Stimulated activated memory B cell treated with anti-CD40 and anti-IgM and Interleukin-4, amounts not matched to agents 10 μg/mL and 1 μg/mL and 100 μg/mL, for 72 hours (primary cell): ENCODE results near the gene CCDC138.

Experiments
- ATAC-seq: fragments of 150-1000 bp; cut with Tn5 transposase; 2 replicates; pipeline ENCODE4 v1.10.0; 2021
- H3K27ac Mint-ChIP-seq: one replicate; pipeline ENCODE4 v1.8.0; 2022; ENCODE audit warnings: mild to moderate bottlenecking, mixed read lengths
- H3K27me3 Mint-ChIP-seq: one replicate; pipeline ENCODE4 v1.8.0; 2022; ENCODE audit warnings: mixed read lengths
- H3K36me3 Mint-ChIP-seq: one replicate; pipeline ENCODE4 v1.8.0; 2022; ENCODE audit warnings: mixed read lengths
- H3K4me1 Mint-ChIP-seq: one replicate; pipeline ENCODE4 v1.8.0; 2022; ENCODE audit warnings: mixed read lengths
- H3K4me3 Mint-ChIP-seq: one replicate; pipeline ENCODE4 v1.8.0; 2022; ENCODE audit warnings: mild to moderate bottlenecking, moderate library complexity, mixed read lengths
- H3K9me3 Mint-ChIP-seq: one replicate; pipeline ENCODE4 v1.8.0; 2022; ENCODE audit warnings: mixed read lengths

Gene CCDC138

GRCh38 chr2:108898315-108899082 lies 111.9 kb downstream of the CCDC138 start:
- peaks cover 7% of the 10 kb centered on the region for H3K27me3 Mint-ChIP-seq
- H3K4me1 Mint-ChIP-seq = no peaks in the 10 kb centered on the region
- no peak overlapping the region for H3K27ac Mint-ChIP-seq
- H3K4me3 Mint-ChIP-seq = no peak overlapping the region
- peaks cover 16% of the 10 kb centered on the region for H3K9me3 Mint-ChIP-seq
- no peaks in the 10 kb centered on the region for H3K36me3 Mint-ChIP-seq
- ATAC-seq = no peak

GRCh38 chr2:108904680-108905079 lies 118.1 kb downstream of the CCDC138 start:
- no peaks in the 10 kb centered on the region for H3K4me1 Mint-ChIP-seq
- peaks cover 9% of the 10 kb centered on the region for H3K9me3 Mint-ChIP-seq
- no peaks in the 10 kb centered on the region for H3K27me3 Mint-ChIP-seq
- H3K36me3 Mint-ChIP-seq = no peaks in the 10 kb centered on the region
- no peak for ATAC-seq
- H3K4me3 Mint-ChIP-seq = no peak overlapping the region
- no peak overlapping the region for H3K27ac Mint-ChIP-seq

- Mint-ChIP-seq H3K4me3 (no peak overlapping the region), H3K36me3 (no peaks in the 10 kb centered on the region), H3K27me3 (no peaks in the 10 kb centered on the region), H3K9me3 (peaks cover 6% of the 10 kb centered on the region), H3K27ac (no peak overlapping the region), H3K4me1 (no peaks in the 10 kb centered on the region)
- ATAC-seq = no peak
Measured at GRCh38 chr2:108905176-108905575, 118.6 kb downstream of the CCDC138 start.

- no peak for ATAC-seq
- no peaks in the 10 kb centered on the region for H3K4me1 Mint-ChIP-seq
- H3K27me3 Mint-ChIP-seq = no peaks in the 10 kb centered on the region
- H3K9me3 Mint-ChIP-seq = peaks cover 1% of the 10 kb centered on the region
- no peak overlapping the region for H3K27ac Mint-ChIP-seq
- H3K36me3 Mint-ChIP-seq = no peaks in the 10 kb centered on the region
- no peak overlapping the region for H3K4me3 Mint-ChIP-seq
Measured at GRCh38 chr2:108905906-108906305, 119.3 kb downstream of the CCDC138 start.

GRCh38 chr2:108906403-108907077 lies 120.0 kb downstream of the CCDC138 start:
- no peak overlapping the region for H3K27ac Mint-ChIP-seq
- H3K4me1 Mint-ChIP-seq = no peaks in the 10 kb centered on the region
- ATAC-seq = peak; percentile 4
- H3K36me3 Mint-ChIP-seq = no peaks in the 10 kb centered on the region
- H3K27me3 Mint-ChIP-seq = no peaks in the 10 kb centered on the region
- H3K4me3 Mint-ChIP-seq = no peak overlapping the region
- H3K9me3 Mint-ChIP-seq = no peaks in the 10 kb centered on the region

- Mint-ChIP-seq H3K27ac (no peak overlapping the region), H3K27me3 (no peaks in the 10 kb centered on the region), H3K9me3 (no peaks in the 10 kb centered on the region), H3K4me1 (no peaks in the 10 kb centered on the region), H3K36me3 (no peaks in the 10 kb centered on the region), H3K4me3 (no peak overlapping the region)
- no peak for ATAC-seq
Measured at GRCh38 chr2:108907822-108908712, 121.5 kb downstream of the CCDC138 start.

- Mint-ChIP-seq H3K27me3 (no peaks in the 10 kb centered on the region), H3K4me1 (no peaks in the 10 kb centered on the region), H3K36me3 (no peaks in the 10 kb centered on the region), H3K9me3 (no peaks in the 10 kb centered on the region), H3K4me3 (no peak overlapping the region), H3K27ac (no peak overlapping the region)
- no peak for ATAC-seq
Measured at GRCh38 chr2:108908713-108909070, 122.1 kb downstream of the CCDC138 start.

- no peak for ATAC-seq
- no peak overlapping the region for H3K4me3 Mint-ChIP-seq
- no peaks in the 10 kb centered on the region for H3K9me3 Mint-ChIP-seq
- H3K4me1 Mint-ChIP-seq = no peaks in the 10 kb centered on the region
- H3K27me3 Mint-ChIP-seq = no peaks in the 10 kb centered on the region
- H3K36me3 Mint-ChIP-seq = no peaks in the 10 kb centered on the region
- H3K27ac Mint-ChIP-seq = no peak overlapping the region
Measured at GRCh38 chr2:108909275-108909823, 122.8 kb downstream of the CCDC138 start.

GRCh38 chr2:108910011-108910431 lies 123.5 kb downstream of the CCDC138 start:
- H3K27me3 Mint-ChIP-seq = no peaks in the 10 kb centered on the region

GRCh38 chr2:108910541-108911396 lies 124.2 kb downstream of the CCDC138 start:
- Mint-ChIP-seq H3K27ac (no peak overlapping the region), H3K27me3 (no peaks in the 10 kb centered on the region), H3K36me3 (no peaks in the 10 kb centered on the region), H3K4me3 (no peak overlapping the region), H3K4me1 (no peaks in the 10 kb centered on the region), H3K9me3 (no peaks in the 10 kb centered on the region)
- ATAC-seq = no peak

More at GRCh38 chr2:108910011-108910431, 123.5 kb downstream of the CCDC138 start:
- Mint-ChIP-seq H3K4me1 (no peaks in the 10 kb centered on the region), H3K9me3 (no peaks in the 10 kb centered on the region), H3K36me3 (no peaks in the 10 kb centered on the region), H3K4me3 (no peak overlapping the region), H3K27ac (no peak overlapping the region)
- ATAC-seq = no peak

GRCh38 chr2:108911401-108911800 lies 124.8 kb downstream of the CCDC138 start:
- Mint-ChIP-seq H3K27ac (no peak overlapping the region), H3K27me3 (no peaks in the 10 kb centered on the region), H3K4me1 (no peaks in the 10 kb centered on the region), H3K36me3 (no peaks in the 10 kb centered on the region), H3K4me3 (no peak overlapping the region), H3K9me3 (no peaks in the 10 kb centered on the region)
- ATAC-seq = no peak

- no peak overlapping the region for H3K27ac Mint-ChIP-seq
- no peaks in the 10 kb centered on the region for H3K27me3 Mint-ChIP-seq
- no peak for ATAC-seq
- no peaks in the 10 kb centered on the region for H3K36me3 Mint-ChIP-seq
- H3K4me3 Mint-ChIP-seq = no peak overlapping the region
- no peaks in the 10 kb centered on the region for H3K4me1 Mint-ChIP-seq
- H3K9me3 Mint-ChIP-seq = no peaks in the 10 kb centered on the region
Measured at GRCh38 chr2:108911807-108912628, 125.4 kb downstream of the CCDC138 start.

- ATAC-seq = no peak
- Mint-ChIP-seq H3K36me3 (no peaks in the 10 kb centered on the region), H3K27ac (no peak overlapping the region), H3K4me3 (no peak overlapping the region), H3K4me1 (no peaks in the 10 kb centered on the region), H3K9me3 (no peaks in the 10 kb centered on the region), H3K27me3 (no peaks in the 10 kb centered on the region)
Measured at GRCh38 chr2:108912629-108912902, 126.0 kb downstream of the CCDC138 start.
